GM21515 (cell line): ENCODE measurements around the gene DAPK2.
"Not testable (repeated sequence)": the region's sequence is repeated elsewhere in the genome, so short reads cannot be mapped to it uniquely, and the experiment has no call there.

ENCODE experiments used
- ATAC-seq: cut with Tn5 transposase; IDR thresholded peaks from one replicate; pipeline ENCODE4 v1.9.1; 2021; ENCODE audit not compliant: unreplicated experiment

Gene DAPK2

GRCh38 chr15:64058279-64058678 lies 12.0 kb upstream of the DAPK2 start:
- ATAC-seq = no peak

DNA sequence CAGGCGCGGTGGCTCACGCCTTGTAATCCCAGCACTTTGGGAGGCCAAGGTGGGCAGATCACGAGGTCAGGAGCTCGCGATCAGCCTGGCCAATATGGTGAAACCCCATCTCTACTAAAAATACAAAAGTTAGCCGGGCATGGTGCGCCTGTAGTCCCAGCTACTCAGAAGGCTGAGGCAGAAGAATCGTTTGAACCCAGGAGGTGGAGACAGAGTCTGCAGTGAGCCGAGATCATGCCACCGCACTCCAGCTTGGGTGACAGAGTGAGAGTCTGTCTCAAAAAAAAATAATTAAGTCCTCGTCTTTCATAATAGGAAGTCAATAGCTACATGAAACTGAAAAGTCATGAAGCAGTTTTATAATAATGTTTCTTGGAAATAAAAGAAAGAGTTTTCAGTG lies 7.4 kb upstream of the DAPK2 start:
- ATAC-seq = not testable (repeated sequence)

DNA sequence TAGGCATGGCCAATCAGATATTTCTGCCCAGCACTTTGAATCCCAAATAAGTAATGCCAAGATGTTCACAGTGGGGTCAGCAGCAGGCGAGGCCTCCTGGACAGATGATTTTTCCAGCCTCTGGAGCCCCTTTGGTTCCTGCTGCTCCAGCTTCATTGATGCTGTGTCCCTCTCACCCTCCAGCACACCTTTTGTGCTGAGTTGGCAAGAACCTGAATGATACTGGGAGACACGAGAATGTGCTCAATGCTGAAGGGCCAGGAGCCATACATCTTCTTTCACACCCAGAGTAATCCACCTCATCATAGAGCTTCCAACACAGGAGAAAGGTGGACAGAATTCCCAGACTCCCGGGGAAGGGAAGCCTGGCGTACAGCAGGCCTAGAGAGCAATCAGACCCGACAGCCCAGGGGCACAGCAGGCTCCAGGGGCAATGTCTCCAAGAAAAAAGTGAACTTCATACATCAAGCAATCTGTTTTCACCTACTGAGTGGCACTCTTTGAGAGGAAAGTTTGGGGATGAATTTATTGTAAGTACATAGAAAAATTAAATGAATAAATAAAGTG lies 6.7 kb upstream of the DAPK2 start:
- ATAC-seq = no peak

DNA sequence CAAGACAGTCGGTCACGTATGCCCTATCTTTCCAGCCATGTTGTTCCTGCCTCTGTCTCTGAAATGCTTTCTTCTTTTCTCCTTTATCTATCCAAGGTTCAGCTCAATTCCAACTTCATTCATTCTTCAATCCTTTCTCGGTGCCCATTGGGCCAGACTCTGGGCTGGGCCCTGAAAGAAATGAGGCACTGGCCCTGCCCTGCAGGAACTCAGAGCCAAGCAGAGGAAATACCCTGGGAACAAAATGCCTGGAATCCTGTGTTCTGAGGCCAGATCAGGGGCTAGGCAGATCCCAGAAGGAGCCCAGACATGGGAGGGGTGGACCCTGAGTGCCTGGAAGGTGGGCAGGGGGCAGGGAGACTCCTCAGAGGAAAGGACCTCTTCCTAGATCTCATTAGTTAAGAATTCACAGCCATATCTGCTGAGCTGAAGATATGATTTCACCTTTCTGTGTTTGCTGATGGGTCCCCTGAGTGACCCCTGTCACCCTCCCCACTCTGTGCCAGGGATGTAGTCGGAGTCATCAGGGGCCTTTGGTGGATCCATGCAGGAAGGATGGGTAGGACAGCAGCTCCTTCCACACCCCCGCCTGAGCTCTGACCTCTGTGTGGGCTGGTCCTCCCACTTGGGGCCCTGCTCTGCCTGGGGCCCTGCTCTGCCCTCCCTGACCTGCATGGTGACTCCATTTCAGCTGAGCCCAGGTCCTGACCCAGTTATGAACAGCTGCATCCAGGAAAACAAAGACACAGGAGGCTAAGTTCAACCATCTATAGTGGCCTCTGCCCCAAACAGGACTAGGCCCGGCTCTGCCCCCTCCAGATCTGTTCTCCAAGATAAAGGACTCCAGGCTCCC lies 5.3 kb upstream of the DAPK2 start:
- ATAC-seq = no peak

GRCh38 chr15:64051093-64051402 lies 4.8 kb upstream of the DAPK2 start:
- no peak for ATAC-seq

- ATAC-seq = no peak
Measured at GRCh38 chr15:64050281-64051092, 4.2 kb upstream of the DAPK2 start.

DNA sequence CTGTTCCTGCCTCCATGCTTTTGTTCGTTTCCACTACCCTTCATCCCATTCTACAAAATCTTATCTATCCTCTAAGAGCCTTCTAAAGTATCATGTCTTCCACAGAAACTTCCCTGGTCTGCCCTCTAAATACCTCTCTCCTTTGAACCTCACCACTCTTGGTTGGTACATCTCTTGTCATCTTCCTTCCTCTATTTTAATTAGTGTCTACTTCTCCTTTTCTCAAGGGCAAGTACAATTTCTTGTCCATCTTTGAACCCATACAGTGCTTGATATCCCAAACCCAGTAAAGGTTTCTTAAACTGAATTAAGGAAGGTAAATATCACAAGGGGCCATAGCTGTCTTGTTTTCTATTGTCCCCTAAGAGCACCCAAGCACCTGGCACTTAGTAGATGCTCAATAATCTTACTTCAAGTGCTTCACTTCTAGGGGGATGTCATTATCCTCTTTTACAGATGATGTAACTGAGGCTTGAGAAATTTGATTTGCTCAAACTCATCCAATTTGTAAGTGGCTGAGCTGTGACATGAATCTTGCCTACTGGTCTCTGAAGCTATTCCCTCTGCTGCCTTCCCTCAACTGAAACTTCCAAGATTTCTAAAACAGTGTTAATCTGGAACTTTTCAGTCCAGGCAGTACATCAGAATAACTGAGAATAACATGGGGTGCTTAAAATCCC lies 2.6 kb upstream of the DAPK2 start:
- no peak for ATAC-seq

DNA sequence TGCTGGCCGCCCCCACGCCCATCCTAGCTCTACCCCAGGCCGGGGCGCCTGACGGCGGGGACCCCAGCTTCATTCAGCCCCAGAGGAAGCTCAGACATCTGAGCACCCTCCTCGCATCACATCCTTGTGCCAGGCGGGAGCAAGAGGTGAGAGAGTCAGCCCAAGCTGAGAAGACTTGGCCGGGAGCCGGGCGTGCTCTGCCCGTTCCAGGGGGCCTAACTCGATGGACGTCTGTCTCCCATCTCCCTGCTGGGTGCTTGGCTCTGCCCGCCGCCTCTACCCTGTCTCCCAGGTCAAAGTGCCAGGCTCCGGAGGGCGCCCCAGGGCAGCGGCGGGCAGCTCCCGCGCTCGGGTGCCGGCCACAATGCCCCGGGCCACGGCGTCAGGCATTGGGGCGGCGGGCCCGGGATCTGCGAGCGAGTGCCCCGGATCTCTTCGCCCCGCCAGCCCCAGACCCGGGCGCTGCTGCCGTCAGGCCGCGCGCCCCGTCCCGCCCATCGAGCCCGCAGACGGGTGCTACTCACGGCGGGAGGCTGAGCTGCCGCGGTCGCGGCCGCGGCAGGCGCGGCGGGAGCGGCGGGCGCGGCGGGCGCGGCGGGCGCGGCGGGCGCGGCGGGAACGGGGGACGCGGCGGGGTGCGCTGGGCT lies 388 bp downstream of the DAPK2 start:
- ATAC-seq = peak; percentile 25

DNA sequence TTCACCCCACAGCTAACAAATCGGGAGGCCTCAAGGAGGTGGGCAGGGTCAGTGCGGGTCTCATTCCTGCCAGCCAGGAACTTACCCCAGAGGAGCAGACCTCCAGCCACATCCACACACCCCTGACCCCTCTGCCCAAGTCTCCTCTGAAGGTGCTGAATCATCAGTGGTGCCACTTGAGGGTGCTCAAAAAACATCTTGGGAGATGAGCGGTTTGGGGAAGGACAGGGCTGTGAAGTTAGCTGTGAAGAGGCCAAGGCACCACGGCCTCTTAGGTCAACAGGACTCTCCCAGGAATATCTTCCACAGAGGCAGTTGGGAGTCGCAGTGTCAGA lies 1.2 kb downstream of the DAPK2 start:
- ATAC-seq = no peak

DNA sequence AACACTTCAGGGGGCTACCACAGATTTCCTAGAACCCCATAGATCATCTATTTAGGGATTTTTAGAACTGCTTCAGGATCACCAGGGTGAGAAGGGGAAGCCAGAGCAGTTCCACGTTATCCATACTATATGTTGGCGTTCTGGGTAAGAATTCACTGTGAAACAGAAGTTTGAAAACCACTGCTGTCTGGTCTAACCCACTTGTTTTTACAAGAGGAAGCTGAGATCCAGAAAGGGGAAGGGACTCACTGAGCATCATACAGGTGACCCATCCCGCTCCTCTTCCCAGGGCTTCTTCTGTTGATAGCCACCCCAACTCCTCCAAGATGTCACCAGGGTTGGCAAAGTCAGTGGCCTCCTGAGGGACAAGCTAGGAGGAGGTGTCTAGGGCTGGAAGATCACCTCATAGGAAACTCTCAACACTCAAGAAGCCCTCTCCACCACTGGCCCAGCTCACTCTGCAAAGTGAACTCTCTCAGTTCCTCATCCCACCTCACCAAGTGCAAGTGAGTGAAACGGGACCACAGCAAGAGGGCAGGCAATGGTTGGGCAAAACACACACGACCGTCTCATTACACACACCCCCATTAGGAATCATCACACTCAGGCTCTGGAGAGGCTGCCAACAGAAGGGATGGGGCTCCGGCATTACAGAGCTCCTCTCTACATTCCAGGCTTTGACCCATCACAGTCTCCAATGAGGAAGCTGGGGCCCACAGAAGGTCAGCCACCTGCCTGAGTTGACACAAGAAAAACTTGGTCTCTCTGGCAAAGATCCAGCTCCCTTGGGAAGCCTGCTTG lies 1.8 kb downstream of the DAPK2 start:
- ATAC-seq = no peak

DNA sequence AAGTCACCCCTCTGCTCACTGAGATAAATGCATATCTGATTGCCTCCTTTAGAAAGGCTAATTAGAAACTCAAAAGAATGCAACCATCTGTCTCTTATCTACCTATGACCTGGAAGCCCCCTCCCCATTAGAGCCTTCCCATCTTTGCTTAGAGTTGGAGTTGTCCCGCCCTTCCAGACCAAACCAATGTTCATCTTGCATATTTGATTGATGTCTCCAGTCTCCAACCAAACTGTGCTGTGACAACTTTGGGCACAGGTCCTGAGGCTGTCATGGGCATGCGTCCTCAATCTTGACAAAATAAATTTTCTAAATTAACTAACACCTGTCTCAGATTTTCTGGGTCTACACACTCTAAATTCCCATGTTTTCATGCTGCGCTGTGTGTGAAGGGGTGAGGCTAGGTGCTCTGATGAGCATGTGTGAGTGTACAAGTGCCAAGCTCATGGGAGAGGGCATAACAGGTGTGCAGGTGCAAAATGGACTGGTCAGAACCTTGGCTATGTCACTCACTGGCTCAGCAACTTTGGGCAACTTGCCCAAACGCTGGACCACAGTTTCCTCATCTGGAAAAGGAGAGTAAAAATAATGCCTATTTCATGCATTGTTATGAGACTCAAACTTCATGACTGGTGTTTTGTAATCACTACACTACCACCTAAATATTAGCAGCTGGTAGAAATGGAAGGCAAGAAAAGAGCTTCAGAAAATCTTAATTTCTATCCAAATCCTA lies 7.2 kb downstream of the DAPK2 start:
- ATAC-seq = no peak

- no peak for ATAC-seq
Measured at GRCh38 chr15:64037966-64038365, 8.3 kb downstream of the DAPK2 start.

DNA sequence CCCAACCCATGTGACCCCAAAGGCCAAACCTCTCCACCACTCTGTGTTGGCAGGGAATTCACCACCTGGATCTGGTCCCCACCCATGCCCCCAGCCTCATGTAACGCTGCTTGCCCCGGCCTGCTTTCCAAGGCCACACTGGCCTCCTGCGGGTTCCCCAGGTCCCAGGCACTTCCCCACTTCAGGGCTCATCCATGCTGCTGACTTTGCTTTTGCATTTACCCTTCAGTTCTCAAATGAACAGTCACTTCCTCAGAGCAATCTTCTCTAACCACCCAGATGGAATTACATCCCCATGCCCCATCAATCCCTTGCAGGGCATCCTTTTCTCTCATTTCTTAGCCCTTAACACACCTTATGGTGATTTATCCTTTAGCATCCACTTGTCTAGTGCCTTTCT lies 9.2 kb downstream of the DAPK2 start:
- no peak for ATAC-seq

DNA sequence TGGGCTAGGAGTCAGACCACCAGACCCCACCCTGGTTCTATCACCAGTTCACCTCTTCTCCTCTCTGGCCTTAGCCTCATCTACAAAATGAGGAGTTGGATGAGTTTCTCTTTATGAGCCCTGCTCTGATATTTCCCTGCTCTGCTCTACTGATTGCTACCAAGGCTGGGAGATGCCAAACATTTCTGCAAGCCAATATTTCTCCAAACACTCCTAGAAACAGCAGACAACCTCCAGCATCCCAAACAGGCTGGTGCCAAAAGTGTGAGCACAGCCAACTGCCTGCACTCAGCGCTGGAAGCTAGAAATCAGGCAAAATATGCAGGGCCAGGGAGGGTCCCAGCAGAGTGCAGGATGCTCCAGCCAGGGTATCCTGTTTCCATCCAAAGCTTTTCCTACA lies 10.8 kb downstream of the DAPK2 start:
- no peak for ATAC-seq

DNA sequence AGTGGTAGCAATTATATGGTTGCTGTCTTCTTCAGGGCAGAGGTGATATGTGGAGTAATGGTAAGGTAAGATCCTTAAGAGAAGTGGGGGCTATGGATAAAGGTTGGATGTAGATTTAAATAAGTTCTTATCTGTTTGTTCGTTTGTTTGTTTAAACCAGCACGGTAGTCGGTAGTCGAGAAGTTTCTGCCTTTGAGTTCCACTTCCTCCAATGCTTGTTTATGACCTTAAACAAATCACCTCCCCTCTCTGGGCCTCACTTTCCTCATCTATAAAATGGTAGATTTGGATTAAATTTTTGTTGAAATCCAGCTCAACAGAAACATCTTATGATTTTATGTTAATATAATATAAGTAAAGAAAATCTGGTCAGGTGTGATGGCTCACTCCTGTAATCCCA lies 11.8 kb downstream of the DAPK2 start:
- ATAC-seq = no peak

- ATAC-seq = no peak
Measured at GRCh38 chr15:64032329-64032728, 14.0 kb downstream of the DAPK2 start.

- no peak for ATAC-seq
Measured at GRCh38 chr15:64030123-64030522, 16.2 kb downstream of the DAPK2 start.

DNA sequence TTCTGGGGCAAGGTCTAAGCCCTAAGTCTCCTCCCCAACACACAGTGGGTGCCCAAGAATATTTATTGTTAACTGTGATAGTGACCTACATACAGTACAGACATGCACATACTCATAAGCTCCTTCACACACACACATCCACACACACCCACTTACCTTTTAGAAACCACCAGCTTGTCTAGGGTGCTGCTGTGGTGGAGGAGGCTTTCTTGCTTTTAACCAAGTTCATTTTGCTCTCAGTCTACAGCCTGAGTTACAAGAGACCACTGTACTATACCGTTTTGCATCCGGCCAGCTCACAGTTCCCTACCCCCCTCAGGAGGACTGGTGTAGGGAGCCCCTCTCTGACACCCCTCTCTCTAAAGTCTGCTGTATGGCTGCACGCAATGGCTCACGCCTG lies 16.7 kb downstream of the DAPK2 start:
- no peak for ATAC-seq

- ATAC-seq = no peak
Measured at GRCh38 chr15:64029110-64029509, 17.2 kb downstream of the DAPK2 start.

DNA sequence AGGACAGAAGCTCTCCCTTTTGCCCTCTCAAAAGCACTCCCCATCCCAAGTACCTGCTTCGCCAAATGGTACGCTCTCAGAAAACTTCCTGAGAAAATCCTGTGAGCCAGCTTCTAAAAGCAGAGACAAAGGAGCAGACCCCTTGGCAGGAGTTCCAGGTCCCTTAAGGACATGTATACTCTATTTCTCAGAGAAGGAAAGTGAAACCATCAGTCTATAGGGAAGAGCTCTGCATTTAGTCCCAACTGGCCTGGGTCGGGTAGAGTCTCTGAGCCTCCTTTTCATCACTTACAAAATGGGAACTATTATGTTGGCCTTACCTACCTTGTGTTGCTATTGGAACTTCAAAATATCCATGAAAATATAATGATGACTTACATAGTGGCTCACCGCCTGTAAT lies 19.7 kb downstream of the DAPK2 start:
- ATAC-seq = no peak
